Endothelial cell of umbilical vein (primary cell): ENCODE measurements around the gene MED16.

ENCODE experiments used
- CTCF ChIP-seq, 2 donors: IDR thresholded peaks; 1 replicate in 1 of 2; 2 replicates in 1 of 2; pipeline ENCODE4 v1.5.1; 2011; ENCODE audit warnings: low read length in 2 of 2, mild to moderate bottlenecking in 2 of 2, moderate library complexity in 2 of 2, control low read depth in 1 of 2, inconsistent platforms in 1 of 2, low read depth in 1 of 2; ENCODE audit not compliant: insufficient read depth in 1 of 2; ENCODE audit errors: extremely low read depth in 1 of 2
- MAX ChIP-seq: IDR thresholded peaks from 2 replicates; pipeline ENCODE4 v1.6.1; 2011; ENCODE audit not compliant: insufficient read depth, insufficient read length
- MYC ChIP-seq: IDR thresholded peaks from one replicate; pipeline ENCODE4 v1.6.1; 2011; ENCODE audit warnings: mild to moderate bottlenecking, low read depth, low read length
- POLR2A ChIP-seq: IDR thresholded peaks from 2 replicates; pipeline ENCODE4 v1.6.1; 2012; ENCODE audit warnings: low read depth, mild to moderate bottlenecking, control low read depth, low read length
- POLR2AphosphoS5 ChIP-seq: IDR thresholded peaks from 2 replicates; pipeline ENCODE4 v1.6.1; 2012; ENCODE audit warnings: low read depth, mild to moderate bottlenecking, control low read depth, low read length, moderate library complexity; ENCODE audit not compliant: insufficient read depth

GRCh38 chr19:889662-890295, 3.2 kb downstream of the MED16 start:
- TF ChIP-seq CTCF (IDR thresholded peaks at IDR 0.05; ENCODE audit: extremely low read depth in 1 of 2, insufficient read depth in 1 of 2, low read depth in 1 of 2, low read length in 2 of 2) (no peak), MAX (no peak), POLR2AphosphoS5 (no peak), POLR2A (no peak), MYC (no peak)
